Gastrocnemius medialis (tissue), 4 donors: Measurements from ENCODE around the gene APOL4. TPM values are rescaled to one million over a fixed set of nuclear protein-coding genes. Genes with fewer than 3 reads are reported as not detected.
A peak's percentile ranks its signal among the peaks of the same experiment; 100 is the strongest.

ENCODE experiments used
- ATAC-seq, 2 donors: fragments of 150-250 bp; one replicate each; pipeline ENCODE4 v1.9.1; 2016
- DNase-seq, 2 donors: peaks; one replicate each; pipeline ENCODE4 v3.0.0-alpha.2; 2019
- H3K27ac ChIP-seq, 4 donors: fragments of 200-600 bp; sonication (generic); 1 replicate in 1 of 4; 2 replicates in 3 of 4; pipeline ENCODE4 v1.5.1; 2016 to 2018; ENCODE audit warnings: mild to moderate bottlenecking in 2 of 4, moderate library complexity in 1 of 4
- H3K27me3 ChIP-seq, 3 donors: fragments of 200-600 bp; sonication (generic) in 2 of 3; 1 replicate in 1 of 3; 2 replicates in 2 of 3; pipeline versions ENCODE4 v1.5.1 to v1.6.0; 2016 to 2019; ENCODE audit warnings: mild to moderate bottlenecking in 1 of 3, moderate library complexity in 1 of 3
- H3K36me3 ChIP-seq, 2 donors: fragments of 200-600 bp; sonication (generic) in 1 of 2; one replicate each; pipeline ENCODE4 v1.5.1; 2017 to 2018
- H3K4me1 ChIP-seq, 2 donors: fragments of 200-600 bp; sonication (generic) in 1 of 2; one replicate each; pipeline ENCODE4 v1.5.1; 2016 to 2017; ENCODE audit warnings: mild to moderate bottlenecking in 2 of 2
- H3K4me3 ChIP-seq, 4 donors: fragments of 200-600 bp; sonication (generic) in 3 of 4; 1 replicate in 1 of 4; 2 replicates in 3 of 4; pipeline ENCODE4 v1.5.1; 2016 to 2019; ENCODE audit warnings: mild to moderate bottlenecking in 2 of 4
- H3K9me3 ChIP-seq, 3 donors: fragments of 200-600 bp; sonication (generic) in 2 of 3; 1 replicate in 1 of 3; 2 replicates in 2 of 3; pipeline ENCODE4 v1.5.1; 2016 to 2019
- POLR2A ChIP-seq, 2 donors: fragments of 450-650 bp; IDR thresholded peaks; one replicate each; pipeline ENCODE4 v1.6.1; 2017; ENCODE audit warnings: antibody characterized with exemption in 2 of 2, mild to moderate bottlenecking in 2 of 2, moderate library complexity in 2 of 2
- in situ Hi-C, 4 donors: fragments of 200-750 bp; cut with MboI; loops; one replicate each; pipeline versions ENCODE4 v1.15.0 to v1.8.0; 2017; ENCODE audit warnings: low sequenced_read_pairs in 4 of 4
- intact Hi-C: fragments of 100-400 bp; cut with DNase I; formaldehyde crosslinking; loops from one replicate; pipeline ENCODE4 v1.15.1; 2023; ENCODE audit warnings: low total_unique reads
- total RNA-seq, 4 donors: library from RNA; depleted of rRNA; stranded (reverse); fragments of >200 nt; gene quantifications; one replicate each; pipeline versions ENCODE4 v1.1.0 to v1.2.3, GENCODE V29; 2016
- TF ChIP-seq, protein P1 (sequence below), 5 experiments: fragments of 450-650 bp in 3 of 5; fragments of 200-600 bp in 2 of 5; sonication (generic) in 2 of 5; IDR thresholded peaks in 4 of 5; conservative IDR thresholded peaks in 1 of 5; 1 replicate in 4 of 5; 2 replicates in 1 of 5; pipeline ENCODE4 v1.5.1; 2016 to 2019; ENCODE audit warnings: antibody characterized with exemption in 5 of 5, mild to moderate bottlenecking in 3 of 5, moderate library complexity in 3 of 5

The APOL4 gene
- total RNA-seq, 4 donors from 2014 or later, result 1.5 to 2.3 (median 2.0) TPM; not detected in 1

- Histone ChIP-seq H3K9me3 (no peaks in the 10 kb centered on the region), H3K4me3 (peak overlapping the region; percentile 47 to 61 (median 54)), H3K4me1 (peaks cover 39 to 55% of the 10 kb centered on the region in 2 donors), H3K36me3 (no peaks in the 10 kb centered on the region), H3K27me3 (no peaks in the 10 kb centered on the region), H3K27ac (peak overlapping the region; percentile 74 to 84 (median 81))
- intact Hi-C loops, result no loop called here
- ATAC-seq (peak; percentile 75 to 76), DNase-seq (peak; percentile 63 to 79)
- in situ Hi-C loops, result no loop called here
- TF ChIP-seq, protein P1, sequence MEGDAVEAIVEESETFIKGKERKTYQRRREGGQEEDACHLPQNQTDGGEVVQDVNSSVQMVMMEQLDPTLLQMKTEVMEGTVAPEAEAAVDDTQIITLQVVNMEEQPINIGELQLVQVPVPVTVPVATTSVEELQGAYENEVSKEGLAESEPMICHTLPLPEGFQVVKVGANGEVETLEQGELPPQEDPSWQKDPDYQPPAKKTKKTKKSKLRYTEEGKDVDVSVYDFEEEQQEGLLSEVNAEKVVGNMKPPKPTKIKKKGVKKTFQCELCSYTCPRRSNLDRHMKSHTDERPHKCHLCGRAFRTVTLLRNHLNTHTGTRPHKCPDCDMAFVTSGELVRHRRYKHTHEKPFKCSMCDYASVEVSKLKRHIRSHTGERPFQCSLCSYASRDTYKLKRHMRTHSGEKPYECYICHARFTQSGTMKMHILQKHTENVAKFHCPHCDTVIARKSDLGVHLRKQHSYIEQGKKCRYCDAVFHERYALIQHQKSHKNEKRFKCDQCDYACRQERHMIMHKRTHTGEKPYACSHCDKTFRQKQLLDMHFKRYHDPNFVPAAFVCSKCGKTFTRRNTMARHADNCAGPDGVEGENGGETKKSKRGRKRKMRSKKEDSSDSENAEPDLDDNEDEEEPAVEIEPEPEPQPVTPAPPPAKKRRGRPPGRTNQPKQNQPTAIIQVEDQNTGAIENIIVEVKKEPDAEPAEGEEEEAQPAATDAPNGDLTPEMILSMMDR (IDR thresholded peaks at IDR 0.05 in 4 of 5, conservative IDR thresholded peaks at IDR 0.05 in 1 of 5), result no peak
- peak; percentile 48 to 73 for TF ChIP-seq POLR2A (IDR thresholded peaks at IDR 0.05)
These were observed 44.8 kb downstream of the APOL4 start for GRCh38 chr22:36156515-36157419.

DNA sequence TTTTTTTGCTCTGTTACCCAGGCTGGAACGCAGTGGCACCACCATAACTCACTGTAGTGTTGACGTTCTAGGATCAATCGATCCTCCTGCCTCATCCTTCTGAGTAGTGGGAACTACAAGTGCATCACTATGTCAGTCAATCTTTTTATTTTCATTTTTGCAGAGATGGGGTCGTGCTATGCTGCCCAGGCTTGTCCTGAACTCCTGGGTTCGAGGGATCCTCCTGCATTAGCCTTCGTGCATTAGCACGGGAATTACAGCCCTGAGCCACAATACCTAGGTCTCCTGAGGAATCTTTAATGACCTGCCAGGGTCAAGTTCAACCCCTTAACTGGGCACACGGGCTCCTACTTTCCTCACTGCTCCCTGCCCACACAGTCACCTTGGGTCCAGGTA is 45.5 kb downstream of the APOL4 start:
- H3K36me3 ChIP-seq, result no peaks in the 10 kb centered on the region
- peaks cover 39 to 53% of the 10 kb centered on the region in 2 donors for H3K4me1 ChIP-seq
- intact Hi-C loops, result no loop called here
- no peaks in the 10 kb centered on the region for H3K27me3 ChIP-seq
- in situ Hi-C loops, result no loop called here
- TF ChIP-seq, protein P1 (IDR thresholded peaks at IDR 0.05 in 4 of 5, conservative IDR thresholded peaks at IDR 0.05 in 1 of 5), result no peak
- TF ChIP-seq POLR2A (IDR thresholded peaks at IDR 0.05), result no peak
- DNase-seq (no peak), ATAC-seq (no peak)
- H3K27ac ChIP-seq, result peak overlapping the region; percentile 74 to 84 (median 81)
- H3K4me3 ChIP-seq, result peak overlapping the region; percentile 44 to 61 (median 54)
- H3K9me3 ChIP-seq, result no peaks in the 10 kb centered on the region

DNA sequence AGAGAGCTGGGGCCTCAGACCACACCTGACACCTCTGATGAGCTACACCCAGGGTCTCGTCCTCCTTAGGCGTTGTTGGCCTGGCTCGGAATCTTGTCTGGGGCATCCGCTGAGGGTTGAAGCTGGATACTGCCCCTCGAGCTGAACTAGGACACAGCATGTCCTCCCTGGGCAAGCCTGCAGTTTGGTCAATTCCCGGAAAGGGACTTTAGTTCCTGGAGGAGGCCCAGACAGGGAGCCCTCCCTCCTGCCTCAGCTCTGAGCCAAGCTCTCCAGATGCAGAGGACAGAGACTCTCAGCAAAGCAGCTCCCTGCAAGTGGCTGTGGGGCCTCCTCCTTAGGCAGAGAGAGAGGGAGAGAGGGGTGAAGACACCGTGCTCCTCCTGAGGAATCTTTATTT is 45.9 kb downstream of the APOL4 start:
- H3K4me1 ChIP-seq, result peaks cover 39 to 50% of the 10 kb centered on the region in 2 donors
- DNase-seq, result peak; percentile 53 to 68

GRCh38 chr22:36154423-36154945 is 47.1 kb downstream of the APOL4 start:
- no peak for ATAC-seq
- H3K4me1 ChIP-seq, result peaks cover 45 to 60% of the 10 kb centered on the region in 2 donors
- H3K36me3 ChIP-seq, result no peaks in the 10 kb centered on the region
- no peak for DNase-seq
- H3K27me3 ChIP-seq, result no peaks in the 10 kb centered on the region
- H3K4me3 ChIP-seq, result peak overlapping the region in 1 of 4 donors; percentile 4
- in situ Hi-C loops, result no loop called here
- intact Hi-C loops, result no loop called here
- peak overlapping the region; percentile 74 to 84 (median 81) for H3K27ac ChIP-seq
- no peaks in the 10 kb centered on the region for H3K9me3 ChIP-seq
- TF ChIP-seq POLR2A (IDR thresholded peaks at IDR 0.05), result no peak
- TF ChIP-seq, protein P1 (IDR thresholded peaks at IDR 0.05 in 4 of 5, conservative IDR thresholded peaks at IDR 0.05 in 1 of 5), result no peak

More for the DNA sequence above, 45.9 kb downstream of the APOL4 start:
- peak; percentile 13 to 54 for TF ChIP-seq POLR2A (IDR thresholded peaks at IDR 0.05)
- TF ChIP-seq, protein P1 (IDR thresholded peaks at IDR 0.05 in 4 of 5, conservative IDR thresholded peaks at IDR 0.05 in 1 of 5), result no peak
- in situ Hi-C loops, result no loop called here
- intact Hi-C loops, result no loop called here
- no peaks in the 10 kb centered on the region for H3K9me3 ChIP-seq
- H3K4me3 ChIP-seq, result peak overlapping the region; percentile 44 to 61 (median 54)
- H3K27ac ChIP-seq, result peak overlapping the region; percentile 74 to 84 (median 81)
- ATAC-seq, result peak; percentile 56 to 64
- no peaks in the 10 kb centered on the region for H3K27me3 ChIP-seq
- no peaks in the 10 kb centered on the region for H3K36me3 ChIP-seq
